Omental fat pad (tissue), 4 donors: ENCODE measurements around the gene NMT2. TPM values are rescaled to one million over a fixed set of nuclear protein-coding genes. Genes with fewer than 3 reads are reported as not detected.

ENCODE experiments used
- ATAC-seq: fragments of 150-250 bp; one replicate; pipeline ENCODE4 v1.9.1; 2016; ENCODE audit warnings: mild to moderate bottlenecking, moderate library complexity; ENCODE audit not compliant: low FRiP score
- DNase-seq: peaks from one replicate; pipeline ENCODE4 v3.0.0-alpha.2; 2019; ENCODE audit warnings: low spot score
- total RNA-seq, 4 donors: library from RNA; depleted of rRNA; stranded (reverse); fragments of >200 nt; gene quantifications; one replicate each; pipeline ENCODE4 v1.1.0, GENCODE V29; 2016
- TF ChIP-seq, protein P1 (sequence below), 3 donors: fragments of 450-650 bp; IDR thresholded peaks; one replicate each; pipeline ENCODE4 v1.5.1; 2016 to 2017; ENCODE audit warnings: antibody characterized with exemption in 3 of 3, mild to moderate bottlenecking in 3 of 3, moderate library complexity in 2 of 3

The NMT2 gene
- total RNA-seq, 4 donors from 2014 or later, result 25.1 to 96.4 (median 72.8) TPM

DNA sequence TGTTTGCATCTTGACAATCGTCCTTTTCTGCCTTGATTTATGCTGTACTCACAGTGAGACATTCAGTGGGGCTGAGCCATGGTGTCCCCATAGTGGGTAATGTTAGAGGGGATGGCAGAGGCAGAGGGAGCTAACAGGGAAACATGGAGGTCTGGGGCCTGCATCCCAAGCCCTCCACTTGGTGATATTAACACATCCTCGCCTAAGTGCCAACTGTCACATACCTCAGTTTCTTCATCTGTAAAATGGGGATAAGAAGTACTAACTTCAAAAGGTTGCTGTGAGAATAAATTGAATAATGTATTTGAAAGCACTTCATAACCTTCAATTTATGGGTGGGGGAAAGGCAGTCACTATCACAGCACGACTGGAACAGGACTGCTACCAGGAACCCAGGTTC, 43.6 kb downstream of the NMT2 start:
- TF ChIP-seq, protein P1, sequence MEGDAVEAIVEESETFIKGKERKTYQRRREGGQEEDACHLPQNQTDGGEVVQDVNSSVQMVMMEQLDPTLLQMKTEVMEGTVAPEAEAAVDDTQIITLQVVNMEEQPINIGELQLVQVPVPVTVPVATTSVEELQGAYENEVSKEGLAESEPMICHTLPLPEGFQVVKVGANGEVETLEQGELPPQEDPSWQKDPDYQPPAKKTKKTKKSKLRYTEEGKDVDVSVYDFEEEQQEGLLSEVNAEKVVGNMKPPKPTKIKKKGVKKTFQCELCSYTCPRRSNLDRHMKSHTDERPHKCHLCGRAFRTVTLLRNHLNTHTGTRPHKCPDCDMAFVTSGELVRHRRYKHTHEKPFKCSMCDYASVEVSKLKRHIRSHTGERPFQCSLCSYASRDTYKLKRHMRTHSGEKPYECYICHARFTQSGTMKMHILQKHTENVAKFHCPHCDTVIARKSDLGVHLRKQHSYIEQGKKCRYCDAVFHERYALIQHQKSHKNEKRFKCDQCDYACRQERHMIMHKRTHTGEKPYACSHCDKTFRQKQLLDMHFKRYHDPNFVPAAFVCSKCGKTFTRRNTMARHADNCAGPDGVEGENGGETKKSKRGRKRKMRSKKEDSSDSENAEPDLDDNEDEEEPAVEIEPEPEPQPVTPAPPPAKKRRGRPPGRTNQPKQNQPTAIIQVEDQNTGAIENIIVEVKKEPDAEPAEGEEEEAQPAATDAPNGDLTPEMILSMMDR (IDR thresholded peaks at IDR 0.05), result no peak
- DNase-seq, result no peak
- ATAC-seq, result no peak

DNA sequence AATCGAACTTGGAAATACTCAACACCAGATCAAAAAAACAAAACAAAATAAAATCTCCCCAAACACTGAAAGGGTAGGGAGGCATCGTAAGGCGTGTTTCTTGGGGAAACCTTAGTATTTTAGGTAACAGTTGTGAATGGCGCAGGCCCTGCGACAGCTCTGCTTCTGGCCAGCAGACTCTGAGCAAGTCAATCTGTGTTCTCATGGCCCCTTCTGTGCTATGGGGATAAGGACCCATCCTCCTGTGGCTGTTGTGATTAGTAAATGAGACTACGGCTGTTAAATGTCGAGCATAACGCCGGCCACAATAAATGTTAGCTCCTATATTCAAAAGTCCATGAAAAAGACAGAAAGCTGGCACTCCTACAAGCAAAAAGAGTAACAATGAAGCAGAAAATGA, 44.3 kb downstream of the NMT2 start:
- TF ChIP-seq, protein P1 (IDR thresholded peaks at IDR 0.05), result no peak
- no peak for DNase-seq
- ATAC-seq, result no peak

DNA sequence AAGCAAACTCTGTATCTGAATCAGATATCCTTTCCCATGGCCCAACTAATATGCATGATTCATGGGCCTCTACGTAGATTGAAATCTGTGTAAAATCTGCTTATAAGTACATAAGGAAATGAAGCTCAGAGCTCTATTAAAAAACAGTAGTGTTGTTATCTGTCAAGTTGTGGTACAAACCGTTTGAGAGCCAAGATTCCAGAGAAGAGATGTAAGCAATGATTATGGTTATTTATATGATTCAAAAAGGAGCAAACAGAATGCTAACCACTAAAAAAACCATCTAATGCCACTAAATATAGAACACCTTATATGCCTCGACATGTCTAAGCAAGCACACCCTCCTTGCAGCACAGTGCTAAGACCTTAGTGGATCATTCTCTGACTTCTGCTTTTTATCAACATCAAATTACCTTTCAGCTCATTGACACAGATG, 44.7 kb downstream of the NMT2 start:
- ATAC-seq, result no peak

DNA sequence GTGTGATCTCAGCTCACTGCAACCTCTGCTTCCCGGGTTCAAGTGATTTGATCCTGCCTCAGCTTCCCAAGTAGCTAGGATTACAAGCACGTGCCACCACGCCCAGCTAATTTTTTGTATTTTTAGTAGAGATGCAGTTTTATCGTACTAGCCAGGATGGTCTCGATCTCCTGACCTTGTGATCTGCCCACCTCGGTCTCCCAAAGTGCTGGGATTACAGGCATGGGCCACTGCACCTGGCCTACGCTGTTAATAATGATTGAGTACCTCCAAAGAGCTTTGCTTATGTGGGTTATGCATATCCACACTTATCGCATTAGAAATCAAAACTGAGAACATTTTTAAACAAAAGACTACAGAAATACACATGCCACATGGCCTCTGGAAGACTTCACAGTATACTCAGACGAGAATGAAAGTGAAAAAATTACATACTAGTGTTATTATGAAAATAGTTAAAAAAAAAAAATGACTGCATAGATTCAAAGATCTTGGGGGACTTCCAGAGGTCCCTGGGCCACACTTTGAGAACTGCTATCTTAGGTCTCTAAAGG, 45.9 kb downstream of the NMT2 start:
- TF ChIP-seq, protein P1 (IDR thresholded peaks at IDR 0.05), result no peak
- ATAC-seq, result no peak
- no peak for DNase-seq

More for the DNA sequence above, 44.7 kb downstream of the NMT2 start:
- TF ChIP-seq, protein P1 (IDR thresholded peaks at IDR 0.05), result no peak
- DNase-seq, result no peak

DNA sequence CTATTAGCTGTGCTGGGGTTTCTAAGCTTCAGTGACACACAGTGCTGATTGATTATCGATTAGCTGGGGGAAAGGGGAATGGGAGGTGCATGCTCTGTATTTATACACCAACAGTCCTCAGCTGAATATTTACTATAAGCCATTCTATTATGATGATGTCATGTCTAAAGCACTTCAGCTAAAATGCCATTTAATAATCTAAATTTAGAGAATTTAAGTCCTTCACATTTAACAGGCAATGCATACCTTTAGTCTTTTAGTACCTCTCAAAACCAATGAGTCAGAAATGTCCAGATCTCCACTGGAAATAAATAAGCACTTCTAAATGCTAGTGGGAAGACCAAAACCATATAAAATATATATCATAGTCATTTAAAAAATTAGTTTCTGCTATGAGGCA, 46.8 kb downstream of the NMT2 start:
- TF ChIP-seq, protein P1 (IDR thresholded peaks at IDR 0.05), result no peak
- ATAC-seq, result no peak
- no peak for DNase-seq

DNA sequence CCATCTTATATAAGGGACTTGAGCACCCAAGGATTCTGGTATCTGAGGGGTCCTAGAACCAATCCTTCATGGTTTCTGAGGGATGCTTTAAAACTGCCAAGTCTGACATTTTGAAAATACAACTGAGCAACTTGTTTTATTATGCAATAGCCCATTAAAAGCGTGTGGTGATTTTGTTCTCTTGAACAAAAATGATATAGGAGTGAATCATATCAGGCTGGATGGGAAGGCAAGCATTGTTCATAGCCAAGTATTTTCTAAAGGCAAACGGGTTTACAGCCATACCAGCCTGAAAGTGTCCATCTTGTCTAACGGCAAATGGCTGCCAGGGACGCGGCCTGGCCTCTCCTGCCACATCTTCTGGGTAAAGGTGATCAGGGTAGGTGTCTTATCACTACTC, 48.0 kb downstream of the NMT2 start:
- DNase-seq (no peak), ATAC-seq (no peak)
- TF ChIP-seq, protein P1 (IDR thresholded peaks at IDR 0.05), result no peak

DNA sequence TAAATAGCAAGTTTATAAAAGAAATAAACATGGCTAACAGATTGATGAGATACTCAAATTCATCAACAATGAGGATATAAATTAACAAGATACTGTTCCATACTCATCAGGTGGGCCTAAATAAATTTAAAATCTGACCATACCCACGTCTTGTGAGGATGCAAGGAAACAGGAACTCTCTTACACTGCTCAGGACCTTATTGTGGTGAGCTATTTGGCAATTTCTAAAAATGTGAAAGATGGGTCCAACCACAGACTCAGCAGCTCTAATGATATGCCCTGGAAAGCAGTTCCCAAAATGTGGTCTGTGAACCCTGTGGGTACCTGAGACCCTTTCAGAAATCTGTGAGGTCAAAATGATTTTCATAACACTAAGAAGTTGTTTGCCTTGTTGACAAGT, 49.9 kb downstream of the NMT2 start:
- ATAC-seq (no peak), DNase-seq (no peak)
- TF ChIP-seq, protein P1 (IDR thresholded peaks at IDR 0.05), result no peak
